SH-SY5Y (cell line): ENCODE measurements around the gene TRPC3.

Experiments used
- GATA2 ChIP-seq: IDR thresholded peaks from 2 replicates; pipeline ENCODE4 v1.6.1; 2011; ENCODE audit warnings: mild to moderate bottlenecking, low read depth, low read length
- GATA3 ChIP-seq: IDR thresholded peaks from 2 replicates; pipeline ENCODE4 v1.6.1; 2011; ENCODE audit warnings: low read depth, mild to moderate bottlenecking, low read length, moderate library complexity

- TF ChIP-seq GATA2 (no peak), GATA3 (no peak)
These were observed 6.9 kb upstream of the TRPC3 start for GRCh38 chr4:121958777-121959176.
